ENCODE data around the gene DYNLT5.
"Not testable (repeated sequence)": the region's sequence is repeated elsewhere in the genome, so short reads cannot be mapped to it uniquely, and the experiment has no call there.

The DYNLT5 gene

DNA sequence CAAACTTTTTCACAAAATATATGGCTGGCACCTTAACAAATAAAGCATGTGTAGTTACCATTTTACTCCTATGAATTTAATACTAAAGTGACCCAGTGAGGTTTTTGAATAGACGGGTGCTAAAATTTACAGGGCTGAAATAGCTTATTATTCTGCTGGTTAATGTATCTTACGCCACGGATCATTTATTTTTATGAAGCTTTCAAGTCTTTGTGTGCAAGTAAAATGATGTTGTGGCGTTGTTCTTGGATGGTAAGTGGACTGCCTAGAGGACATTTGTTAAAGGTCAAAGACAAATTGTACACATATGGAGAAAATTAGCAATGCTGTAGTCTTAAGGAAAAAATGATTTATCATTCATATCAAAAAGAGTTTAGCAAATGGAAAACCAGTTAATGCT is 26.0 kb downstream of the DYNLT5 start:
- H3K9me3 ChIP-seq (ENCODE audit: low read length): no peaks in the 10 kb centered on the region
- no peaks in the 10 kb centered on the region for H3K27me3 ChIP-seq (ENCODE audit: insufficient read depth, low read length)
- no peaks in the 10 kb centered on the region for H3K36me3 ChIP-seq (ENCODE audit: insufficient read depth, low read length)
- H3K4me1 ChIP-seq (ENCODE audit: insufficient read depth, low read length): no peaks in the 10 kb centered on the region
- H2AFZ ChIP-seq (ENCODE audit: low read depth, low read length): no peak overlapping the region
- H3K4me3 ChIP-seq (ENCODE audit: low read length): no peak overlapping the region

DNA sequence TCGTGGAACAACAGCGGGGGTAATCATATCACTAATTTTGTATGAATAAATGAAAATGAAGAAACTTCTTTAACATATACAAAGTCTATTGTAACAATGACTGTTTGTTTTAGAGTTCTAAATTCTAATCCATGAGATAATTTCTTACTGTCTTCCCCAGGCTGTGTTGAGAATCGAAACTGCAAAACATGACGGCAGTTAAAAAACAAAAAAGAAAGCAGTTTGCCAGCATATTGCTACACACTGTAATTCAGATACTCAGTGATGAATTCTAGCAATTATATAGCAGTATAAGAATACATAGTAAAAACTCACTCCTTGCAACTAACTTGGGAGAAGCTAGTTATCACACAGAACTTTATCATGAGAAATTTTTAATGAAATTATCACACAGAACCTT is 26.7 kb downstream of the DYNLT5 start:
- Histone ChIP-seq H3K36me3 (ENCODE audit: insufficient read depth, low read length) (no peaks in the 10 kb centered on the region), H3K27me3 (ENCODE audit: insufficient read depth, low read length) (no peaks in the 10 kb centered on the region), H3K4me3 (ENCODE audit: low read length) (no peak overlapping the region), H3K4me1 (ENCODE audit: insufficient read depth, low read length) (no peaks in the 10 kb centered on the region), H2AFZ (ENCODE audit: low read depth, low read length) (no peak overlapping the region), H3K9me3 (ENCODE audit: low read length) (no peaks in the 10 kb centered on the region)

DNA sequence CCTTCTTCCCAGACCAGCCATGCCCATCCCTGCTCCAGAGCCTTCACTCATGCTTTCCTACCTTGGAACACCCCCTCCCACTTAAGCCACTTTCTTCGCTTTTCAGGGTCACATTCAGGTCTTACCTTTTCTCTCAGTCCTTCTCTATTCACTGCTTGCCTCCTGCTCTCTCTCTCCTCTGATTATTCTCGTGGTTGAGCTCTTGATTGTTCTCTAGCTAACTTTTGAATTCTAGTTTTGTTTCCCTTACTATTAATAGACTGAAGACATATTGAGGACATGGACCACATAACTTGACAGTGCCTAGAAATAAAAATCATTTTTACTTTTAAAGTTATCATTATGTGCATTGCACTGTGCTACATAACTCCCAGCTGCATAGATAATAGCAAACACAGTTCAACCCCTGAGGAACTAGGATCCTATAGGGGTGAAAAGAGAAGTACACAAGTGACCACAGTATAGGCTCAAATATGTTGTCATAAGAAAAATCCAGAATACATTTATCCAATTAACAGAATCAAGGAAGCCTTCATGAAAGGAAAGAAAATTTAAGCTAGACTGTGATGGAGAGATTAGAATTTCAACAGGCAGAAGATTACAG is 27.3 kb downstream of the DYNLT5 start:
- Histone ChIP-seq H3K4me1 (ENCODE audit: insufficient read depth, low read length) (no peaks in the 10 kb centered on the region), H3K36me3 (ENCODE audit: insufficient read depth, low read length) (no peaks in the 10 kb centered on the region), H3K9me3 (ENCODE audit: low read length) (no peaks in the 10 kb centered on the region), H3K27me3 (ENCODE audit: insufficient read depth, low read length) (no peaks in the 10 kb centered on the region), H2AFZ (ENCODE audit: low read depth, low read length) (no peak overlapping the region), H3K4me3 (ENCODE audit: low read length) (no peak overlapping the region)

DNA sequence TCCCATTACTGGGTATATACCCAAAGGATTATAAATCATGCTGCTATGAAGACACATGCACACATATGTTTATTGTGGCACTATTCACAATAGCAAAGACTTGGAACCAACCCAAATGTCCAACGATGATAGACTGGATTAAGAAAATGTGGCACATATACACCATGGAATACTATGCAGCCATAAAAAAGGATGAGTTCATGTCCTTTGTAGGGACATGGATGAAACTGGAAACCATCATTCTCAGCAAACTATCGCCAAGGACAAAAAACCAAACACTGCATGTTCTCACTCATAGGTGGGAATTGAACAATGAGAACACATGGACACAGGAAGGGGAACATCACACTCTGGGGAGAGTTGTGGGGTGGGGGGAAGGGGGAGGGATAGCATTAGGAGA is 33.5 kb downstream of the DYNLT5 start:
- H3K4me1 ChIP-seq (ENCODE audit: insufficient read depth, low read length); H3K4me3 ChIP-seq (ENCODE audit: low read length); H3K36me3 ChIP-seq (ENCODE audit: insufficient read depth, low read length); H2AFZ ChIP-seq (ENCODE audit: low read depth, low read length); H3K9me3 ChIP-seq (ENCODE audit: low read length); H3K27me3 ChIP-seq (ENCODE audit: insufficient read depth, low read length): not testable (repeated sequence)

DNA sequence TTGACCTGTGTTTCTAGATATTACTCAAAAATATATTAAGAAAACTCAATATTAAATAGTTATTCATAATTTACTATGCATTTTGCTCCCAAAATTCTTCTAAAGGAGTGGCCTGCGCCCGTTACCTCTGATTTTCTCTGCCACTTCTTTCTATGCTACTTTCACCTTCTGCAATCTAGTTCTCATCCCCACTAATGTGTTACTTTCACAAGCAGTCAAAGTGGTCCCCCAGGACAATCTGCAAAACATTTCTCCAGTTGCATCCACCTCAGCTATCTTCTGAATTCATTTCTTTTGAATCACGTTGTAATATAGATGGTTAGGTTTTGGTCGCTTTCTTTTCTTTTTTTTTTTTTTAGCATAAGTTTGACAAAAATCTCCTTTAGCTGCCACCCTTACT is 35.4 kb downstream of the DYNLT5 start:
- H2AFZ ChIP-seq (ENCODE audit: low read depth, low read length): no peak overlapping the region
- no peaks in the 10 kb centered on the region for H3K4me1 ChIP-seq (ENCODE audit: insufficient read depth, low read length)
- no peaks in the 10 kb centered on the region for H3K9me3 ChIP-seq (ENCODE audit: low read length)
- no peaks in the 10 kb centered on the region for H3K27me3 ChIP-seq (ENCODE audit: insufficient read depth, low read length)
- H3K36me3 ChIP-seq (ENCODE audit: insufficient read depth, low read length): no peaks in the 10 kb centered on the region
- H3K4me3 ChIP-seq (ENCODE audit: low read length): no peak overlapping the region

DNA sequence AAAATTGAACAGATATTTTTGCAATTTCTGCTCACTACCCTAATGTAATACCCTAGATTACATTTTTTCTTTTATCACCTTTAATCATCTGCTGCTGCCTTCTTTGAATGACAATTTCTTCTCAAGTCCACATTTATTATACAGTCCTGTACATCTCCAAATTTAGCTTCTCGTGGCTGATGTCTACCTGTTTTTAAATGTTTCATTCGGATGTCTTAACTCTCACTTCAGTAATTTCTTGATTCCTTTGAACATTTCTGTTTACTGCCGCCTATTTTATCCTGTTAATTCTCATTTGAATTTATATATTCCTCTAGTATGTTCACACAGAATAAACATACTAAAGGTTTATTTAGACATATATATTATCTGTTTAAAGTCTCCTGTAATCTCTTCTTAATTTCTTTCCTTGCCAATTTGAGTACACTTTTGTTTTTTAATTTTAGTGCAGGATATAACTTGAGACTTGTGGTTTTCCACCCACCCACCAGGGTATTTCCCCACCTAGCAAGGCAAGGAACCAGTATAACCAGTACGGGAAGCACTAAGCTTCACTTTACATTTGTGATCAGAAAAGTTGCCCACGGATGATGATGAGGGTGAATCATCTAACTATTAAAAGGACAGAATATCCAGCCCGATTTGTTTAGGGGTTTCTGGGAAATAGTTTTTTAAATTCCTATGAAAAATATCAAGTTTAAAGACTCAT is 36.1 kb downstream of the DYNLT5 start:
- no peaks in the 10 kb centered on the region for H3K9me3 ChIP-seq (ENCODE audit: low read length)
- H3K4me3 ChIP-seq (ENCODE audit: low read length): no peak overlapping the region
- H3K36me3 ChIP-seq (ENCODE audit: insufficient read depth, low read length): no peaks in the 10 kb centered on the region
- H2AFZ ChIP-seq (ENCODE audit: low read depth, low read length): no peak overlapping the region
- H3K4me1 ChIP-seq (ENCODE audit: insufficient read depth, low read length): no peaks in the 10 kb centered on the region
- no peaks in the 10 kb centered on the region for H3K27me3 ChIP-seq (ENCODE audit: insufficient read depth, low read length)

DNA sequence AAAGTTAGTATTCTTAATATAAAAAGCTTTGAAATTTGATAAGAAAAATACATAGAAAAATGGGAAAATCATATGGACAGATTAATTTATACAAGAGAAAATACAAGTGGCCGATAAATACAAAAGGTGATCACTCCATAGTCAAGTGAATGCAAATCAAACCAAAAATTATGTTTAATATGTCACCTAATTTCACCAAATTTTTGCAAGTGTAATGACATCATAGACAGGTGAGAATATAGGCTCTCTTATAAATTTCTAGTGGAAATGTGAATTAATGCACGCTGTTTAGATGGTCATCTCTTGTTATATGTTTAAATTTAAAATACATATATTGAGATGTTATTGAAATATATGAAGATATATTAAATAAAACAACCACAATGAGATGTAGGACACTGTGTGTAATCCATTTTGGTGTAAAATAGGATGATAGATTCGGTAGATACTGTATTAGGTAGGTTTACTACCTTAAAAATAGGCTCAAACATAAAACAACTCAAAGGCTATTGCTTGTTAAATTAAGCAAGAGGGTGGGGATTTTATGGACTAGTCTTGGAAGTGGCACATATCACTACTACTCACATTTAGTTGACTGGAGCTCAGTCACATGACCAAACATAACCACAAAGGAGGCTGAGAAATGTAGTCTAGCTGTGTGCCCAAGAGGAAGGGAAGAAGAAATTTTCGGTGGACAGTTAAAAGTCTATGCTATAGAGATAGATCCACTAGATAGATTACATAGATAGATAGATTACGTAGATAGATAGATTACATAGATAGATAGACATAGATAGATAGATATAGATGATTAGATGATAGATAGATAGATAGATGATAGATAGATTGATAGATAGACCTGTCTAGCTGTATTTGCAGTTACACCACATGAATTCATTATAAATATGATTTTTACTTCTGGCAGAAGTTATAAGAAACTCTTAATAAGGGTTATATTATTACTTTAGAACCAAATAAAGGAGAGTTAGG is 39.7 kb downstream of the DYNLT5 start:
- Histone ChIP-seq H3K4me1 (ENCODE audit: insufficient read depth, low read length) (no peaks in the 10 kb centered on the region), H3K4me3 (ENCODE audit: low read length) (no peak overlapping the region), H3K36me3 (ENCODE audit: insufficient read depth, low read length) (no peaks in the 10 kb centered on the region), H2AFZ (ENCODE audit: low read depth, low read length) (no peak overlapping the region), H3K9me3 (ENCODE audit: low read length) (no peaks in the 10 kb centered on the region), H3K27me3 (ENCODE audit: insufficient read depth, low read length) (no peaks in the 10 kb centered on the region)

DNA sequence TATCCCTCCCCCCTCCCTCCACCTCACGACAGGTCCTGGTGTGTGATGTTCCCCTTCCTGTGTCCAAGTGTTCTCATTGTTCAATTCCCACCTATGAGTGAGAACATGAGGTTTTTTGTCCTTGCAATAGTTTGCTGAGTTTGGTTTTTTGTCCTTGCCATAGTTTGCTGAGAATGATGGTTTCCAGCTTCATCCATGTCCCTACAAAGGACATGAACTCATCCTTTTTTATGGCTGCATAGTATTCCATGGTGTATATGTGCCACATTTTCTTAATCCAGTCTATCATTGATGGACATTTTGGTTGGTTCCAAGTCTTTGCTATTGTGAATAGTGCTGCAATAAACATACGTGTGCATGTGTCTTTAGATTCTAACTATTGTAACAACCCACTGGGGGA is 43.6 kb downstream of the DYNLT5 start:
- H3K9me3 ChIP-seq (ENCODE audit: low read length); H3K27me3 ChIP-seq (ENCODE audit: insufficient read depth, low read length): not testable (repeated sequence)

DNA sequence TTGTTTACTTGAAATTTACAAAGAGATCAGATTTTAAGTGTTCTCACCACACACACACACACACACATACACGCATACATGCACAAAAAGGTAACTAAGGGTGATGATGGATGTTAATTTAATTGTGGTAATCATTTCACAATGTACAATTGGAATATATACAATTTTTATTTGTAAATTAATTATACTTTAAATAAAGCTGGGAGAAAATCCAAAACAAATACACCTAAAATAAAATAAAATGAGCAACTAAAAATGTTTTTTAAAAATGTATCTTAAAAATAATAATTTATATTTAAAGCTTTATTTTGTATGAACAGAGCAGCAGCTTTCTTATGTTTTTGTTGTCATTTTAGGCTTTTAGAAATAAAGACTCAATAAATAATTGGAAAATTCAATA is 57.0 kb downstream of the DYNLT5 start:
- Histone ChIP-seq H3K9me3 (ENCODE audit: low read length) (no peaks in the 10 kb centered on the region), H3K27me3 (ENCODE audit: insufficient read depth, low read length) (no peaks in the 10 kb centered on the region), H3K4me1 (ENCODE audit: insufficient read depth, low read length) (no peaks in the 10 kb centered on the region), H3K36me3 (ENCODE audit: insufficient read depth, low read length) (no peaks in the 10 kb centered on the region), H2AFZ (ENCODE audit: low read depth, low read length) (no peak overlapping the region), H3K4me3 (ENCODE audit: low read length) (no peak overlapping the region)

More for the DNA sequence above, 43.6 kb downstream of the DYNLT5 start:
- not testable (repeated sequence) for H3K4me3 ChIP-seq (ENCODE audit: low read length); H2AFZ ChIP-seq (ENCODE audit: low read depth, low read length); H3K4me1 ChIP-seq (ENCODE audit: insufficient read depth, low read length); H3K36me3 ChIP-seq (ENCODE audit: insufficient read depth, low read length)

DNA sequence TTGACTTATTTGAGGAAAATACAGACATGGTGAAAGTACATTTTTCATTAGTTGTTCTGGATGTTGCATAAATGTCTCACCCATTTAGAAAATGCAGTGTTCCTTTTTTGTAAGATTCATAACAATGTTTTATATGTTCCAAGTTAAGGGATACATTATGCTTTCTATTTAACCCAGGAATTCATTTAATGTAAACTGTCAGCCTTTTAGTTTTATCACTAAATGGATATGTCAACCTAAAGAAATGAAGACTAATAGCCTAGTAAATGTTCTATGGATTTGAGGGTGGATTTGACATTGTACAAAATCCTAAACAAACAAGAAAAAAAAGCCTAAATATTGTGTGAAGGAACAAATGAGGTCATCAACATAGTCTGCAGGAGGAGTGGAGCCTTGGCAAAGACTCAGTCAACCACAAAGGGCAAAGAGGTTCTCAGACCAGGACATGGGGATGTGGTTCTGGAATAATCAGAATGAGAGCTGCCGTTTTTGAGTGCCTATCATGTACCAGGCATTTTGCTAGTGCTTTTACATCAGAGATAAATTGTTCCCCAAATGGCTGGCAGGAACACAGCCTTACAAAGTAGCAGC is 57.6 kb downstream of the DYNLT5 start:
- no peak overlapping the region for H3K4me3 ChIP-seq (ENCODE audit: low read length)
- no peaks in the 10 kb centered on the region for H3K4me1 ChIP-seq (ENCODE audit: insufficient read depth, low read length)
- no peaks in the 10 kb centered on the region for H3K36me3 ChIP-seq (ENCODE audit: insufficient read depth, low read length)
- H3K9me3 ChIP-seq (ENCODE audit: low read length): no peaks in the 10 kb centered on the region
- no peak overlapping the region for H2AFZ ChIP-seq (ENCODE audit: low read depth, low read length)
- no peaks in the 10 kb centered on the region for H3K27me3 ChIP-seq (ENCODE audit: insufficient read depth, low read length)

DNA sequence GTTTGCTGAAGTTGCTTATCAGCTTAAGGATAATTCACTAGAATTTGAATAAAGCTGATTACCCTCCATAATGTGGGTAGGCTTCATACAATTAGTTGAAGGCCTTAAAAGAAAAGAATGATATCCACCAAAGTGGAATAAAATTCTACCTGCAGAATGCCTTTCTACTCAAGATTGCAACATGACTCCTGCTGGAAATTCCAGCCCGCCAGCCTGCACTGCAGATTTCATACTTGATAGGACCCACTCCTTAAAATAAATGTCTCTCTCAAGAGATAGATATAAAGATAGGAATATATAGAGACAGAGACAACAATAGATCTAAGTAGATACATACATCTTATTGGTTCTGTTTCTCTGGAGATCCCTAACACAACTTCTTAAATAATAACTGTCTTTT is 72.5 kb downstream of the DYNLT5 start:
- Histone ChIP-seq H3K27me3 (ENCODE audit: insufficient read depth, low read length) (no peaks in the 10 kb centered on the region), H3K4me1 (ENCODE audit: insufficient read depth, low read length) (no peaks in the 10 kb centered on the region), H3K9me3 (ENCODE audit: low read length) (no peaks in the 10 kb centered on the region), H3K36me3 (ENCODE audit: insufficient read depth, low read length) (no peaks in the 10 kb centered on the region), H2AFZ (ENCODE audit: low read depth, low read length) (no peak overlapping the region), H3K4me3 (ENCODE audit: low read length) (no peak overlapping the region)

All from neuron (in vitro differentiated cells).